Astrocyte of the cerebellum (primary cell): Measurements from ENCODE around the gene SIN3B.

ENCODE experiments used
- DNase-seq: peaks from one replicate; pipeline ENCODE4 v3.0.0-alpha.2; 2011; ENCODE audit warnings: low read depth
- H3K4me3 ChIP-seq: 2 replicates; pipeline ENCODE4 v1.5.1; 2011; ENCODE audit warnings: mild to moderate bottlenecking, low read depth, low read length, moderate library complexity
- CTCF ChIP-seq: IDR thresholded peaks from 2 replicates; pipeline ENCODE4 v1.5.1; 2012; ENCODE audit warnings: low read length, low read depth, moderate library complexity, mild to moderate bottlenecking; ENCODE audit errors: missing control alignments
- in situ Hi-C: cut with HindIII; loops from 2 replicates; pipeline ENCODE4 v1.10.0; 2017; ENCODE audit warnings: low sequenced_read_pairs

Gene SIN3B

DNA sequence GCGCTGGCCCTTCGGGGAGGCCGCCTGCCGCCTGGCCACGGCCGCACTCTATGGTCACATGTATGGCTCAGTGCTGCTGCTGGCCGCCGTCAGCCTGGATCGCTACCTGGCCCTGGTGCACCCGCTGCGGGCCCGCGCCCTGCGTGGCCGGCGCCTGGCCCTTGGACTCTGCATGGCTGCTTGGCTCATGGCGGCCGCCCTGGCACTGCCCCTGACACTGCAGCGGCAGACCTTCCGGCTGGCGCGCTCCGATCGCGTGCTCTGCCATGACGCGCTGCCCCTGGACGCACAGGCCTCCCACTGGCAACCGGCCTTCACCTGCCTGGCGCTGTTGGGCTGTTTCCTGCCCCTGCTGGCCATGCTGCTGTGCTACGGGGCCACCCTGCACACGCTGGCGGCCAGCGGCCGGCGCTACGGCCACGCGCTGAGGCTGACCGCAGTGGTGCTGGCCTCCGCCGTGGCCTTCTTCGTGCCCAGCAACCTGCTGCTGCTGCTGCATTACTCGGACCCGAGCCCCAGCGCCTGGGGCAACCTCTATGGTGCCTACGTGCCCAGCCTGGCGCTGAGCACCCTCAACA, 60.8 kb downstream of the SIN3B start:
- DNase-seq: no peak
- no peak overlapping the region for H3K4me3 ChIP-seq
- no peak for TF ChIP-seq CTCF
- in situ Hi-C loops: loop anchor here (10.0 kb wide), 1 partner anchor 145 kb away; no protein-coding TSS in a partner anchor

DNA sequence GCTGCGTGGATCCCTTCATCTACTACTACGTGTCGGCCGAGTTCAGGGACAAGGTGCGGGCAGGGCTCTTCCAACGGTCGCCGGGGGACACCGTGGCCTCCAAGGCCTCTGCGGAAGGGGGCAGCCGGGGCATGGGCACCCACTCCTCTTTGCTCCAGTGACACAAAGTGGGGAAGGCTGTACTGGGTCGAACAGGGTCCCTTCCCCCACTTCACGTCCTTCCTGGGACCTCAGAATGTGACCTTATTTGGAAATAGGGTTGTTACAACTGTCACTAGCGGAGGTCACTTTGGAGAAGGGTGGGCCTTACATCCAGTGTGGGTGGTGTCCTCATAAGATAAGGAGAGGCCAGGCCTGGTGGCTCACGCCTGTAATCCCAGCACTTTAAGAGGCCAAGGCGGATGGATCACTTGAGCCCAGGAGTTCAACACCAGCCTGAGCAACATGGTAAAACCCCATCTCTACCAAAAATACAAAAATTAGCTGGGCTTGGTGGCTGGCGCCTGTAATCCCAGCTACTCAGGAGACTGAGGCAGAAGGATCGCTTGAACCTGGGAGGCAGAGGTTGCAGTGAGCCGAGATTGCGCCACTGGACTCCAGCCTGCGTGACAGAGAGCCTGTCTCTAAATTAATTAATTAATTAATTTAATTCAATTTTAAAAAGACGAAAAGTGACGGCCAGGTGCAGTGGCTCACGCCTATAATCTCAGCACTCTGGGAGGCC, 61.4 kb downstream of the SIN3B start:
- no peak for TF ChIP-seq CTCF
- H3K4me3 ChIP-seq: no peak overlapping the region
- in situ Hi-C loops: no loop called here

DNA sequence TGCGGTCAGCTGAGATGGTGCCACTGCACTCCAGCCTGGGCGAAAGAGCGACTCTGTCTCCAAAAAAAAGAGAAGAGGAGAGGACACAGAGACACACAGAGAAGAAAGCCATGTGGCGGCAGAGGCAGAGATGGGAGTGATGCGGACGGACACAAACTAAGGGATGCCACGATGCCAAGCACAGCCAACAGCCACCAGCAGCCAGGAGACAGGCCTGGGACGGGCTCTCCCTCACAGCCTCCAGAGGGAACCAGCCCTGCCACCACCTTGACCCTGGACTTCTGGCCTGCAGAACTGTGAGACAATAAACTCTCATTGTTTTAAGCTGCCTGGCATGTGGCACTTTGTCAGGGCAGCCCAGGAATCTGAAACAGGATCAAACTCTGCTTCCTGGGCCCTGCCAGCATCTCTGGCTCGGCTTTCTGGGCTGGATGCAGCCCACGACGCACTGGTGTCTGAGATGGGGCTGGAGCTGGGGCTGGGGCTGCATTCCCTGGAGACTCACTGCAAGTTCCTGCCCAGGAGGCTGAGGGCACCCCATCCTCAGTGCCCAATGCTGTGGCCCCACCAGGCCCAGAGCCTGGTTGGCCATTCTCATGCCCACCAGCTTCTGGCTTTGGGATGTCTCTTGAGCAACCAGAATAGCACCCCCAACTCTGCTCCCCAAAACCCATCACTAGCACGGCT, 62.6 kb downstream of the SIN3B start:
- H3K4me3 ChIP-seq: no peak overlapping the region
- in situ Hi-C loops: no loop called here
- TF ChIP-seq CTCF: no peak
- no peak for DNase-seq

More for the DNA sequence above, 61.4 kb downstream of the SIN3B start:
- no peak for DNase-seq

- no peak overlapping the region for H3K4me3 ChIP-seq
- no peak for DNase-seq
- in situ Hi-C loops: no loop called here
- no peak for TF ChIP-seq CTCF
These were observed 63.2 kb downstream of the SIN3B start for GRCh38 chr19:16892436-16892835.

GRCh38 chr19:16892868-16893685, 63.9 kb downstream of the SIN3B start:
- no peak overlapping the region for H3K4me3 ChIP-seq
- TF ChIP-seq CTCF: no peak
- in situ Hi-C loops: no loop called here
- no peak for DNase-seq

- no peak for DNase-seq
- in situ Hi-C loops: no loop called here
- TF ChIP-seq CTCF: no peak
- no peak overlapping the region for H3K4me3 ChIP-seq
These were observed 64.4 kb downstream of the SIN3B start for GRCh38 chr19:16893686-16893989.
